ENCODE data around the gene HDAC4. TPM values are rescaled to one million over a fixed set of nuclear protein-coding genes. Genes with fewer than 3 reads are reported as not detected.

The HDAC4 gene
- total RNA-seq, 2 experiments from 2014 or later = 30.0 to 35.8 TPM

GRCh38 chr2:239143858-239144712 is 256.7 kb downstream of the HDAC4 start:
- peak overlapping the region; percentile 18 for H3K27ac Mint-ChIP-seq
- peaks cover 7% of the 10 kb centered on the region for H3K4me1 Mint-ChIP-seq (ENCODE audit: low read depth)
- intact Hi-C loops (cut with micrococcal nuclease) = loop anchor here (2.0 to 10.0 kb wide), 2 partner anchors 121 to 251 kb away; no protein-coding TSS in a partner anchor
- CTCF ChIA-PET = interaction anchor here (0.7 to 1.6 kb wide), 12 partner anchors 26 to 240 kb away, joined by 3 to 5 read pairs (median 4); no protein-coding TSS in a partner anchor
- peak; percentile 37 for DNase-seq
- no peak overlapping the region for H3K4me3 Mint-ChIP-seq
- H3K9me3 Mint-ChIP-seq = no peaks in the 10 kb centered on the region
- H3K27me3 Mint-ChIP-seq = no peaks in the 10 kb centered on the region
- H3K36me3 Mint-ChIP-seq = peaks cover 35% of the 10 kb centered on the region
- POLR2A ChIA-PET = no interaction called here

- H3K4me3 Mint-ChIP-seq = no peak overlapping the region
- no peak overlapping the region for H3K27ac Mint-ChIP-seq
- POLR2A ChIA-PET = no interaction called here
- peaks cover 32% of the 10 kb centered on the region for H3K36me3 Mint-ChIP-seq
- H3K27me3 Mint-ChIP-seq = no peaks in the 10 kb centered on the region
- no peaks in the 10 kb centered on the region for H3K9me3 Mint-ChIP-seq
- peaks cover 7% of the 10 kb centered on the region for H3K4me1 Mint-ChIP-seq (ENCODE audit: low read depth)
- intact Hi-C loops (cut with micrococcal nuclease) = loop anchor here (10.0 kb wide), 1 partner anchor 252 kb away; no protein-coding TSS in a partner anchor
- DNase-seq = peak; percentile 26
- CTCF ChIA-PET = interaction anchor here (0.8 to 1.5 kb wide), 2 partner anchors 238 to 241 kb away, joined by 4 read pairs; no protein-coding TSS in a partner anchor
These were observed 258.0 kb downstream of the HDAC4 start for GRCh38 chr2:239142806-239143205.

- ChIA-PET POLR2A (no interaction called here), CTCF (interaction anchor here (1.5 kb wide), 1 partner anchor 239 kb away, joined by 4 read pairs; no protein-coding TSS in a partner anchor)
- Mint-ChIP-seq H3K27me3 (no peaks in the 10 kb centered on the region), H3K4me3 (no peak overlapping the region), H3K27ac (no peak overlapping the region), H3K4me1 (ENCODE audit: low read depth) (peaks cover 7% of the 10 kb centered on the region), H3K9me3 (no peaks in the 10 kb centered on the region), H3K36me3 (peaks cover 30% of the 10 kb centered on the region)
- DNase-seq = no peak
- intact Hi-C loops (cut with micrococcal nuclease) = loop anchor here (10.0 kb wide), 1 partner anchor 253 kb away; no protein-coding TSS in a partner anchor
These were observed 258.5 kb downstream of the HDAC4 start for GRCh38 chr2:239142296-239142695.

GRCh38 chr2:239141021-239141760 is 259.6 kb downstream of the HDAC4 start:
- Mint-ChIP-seq H3K36me3 (peaks cover 36% of the 10 kb centered on the region), H3K9me3 (peaks cover 3% of the 10 kb centered on the region), H3K4me3 (no peak overlapping the region), H3K4me1 (ENCODE audit: low read depth) (peaks cover 5% of the 10 kb centered on the region), H3K27me3 (no peaks in the 10 kb centered on the region), H3K27ac (no peak overlapping the region)
- ChIA-PET POLR2A (no interaction called here), CTCF (no interaction called here)
- intact Hi-C loops (cut with micrococcal nuclease) = loop anchor here (10.0 kb wide), 1 partner anchor 254 kb away; no protein-coding TSS in a partner anchor
- DNase-seq = no peak

- intact Hi-C loops (cut with micrococcal nuclease) = loop anchor here (10.0 kb wide), 1 partner anchor 254 kb away; no protein-coding TSS in a partner anchor
- CTCF ChIA-PET = no interaction called here
- Mint-ChIP-seq H3K27ac (no peak overlapping the region), H3K4me3 (no peak overlapping the region), H3K27me3 (no peaks in the 10 kb centered on the region), H3K4me1 (ENCODE audit: low read depth) (no peaks in the 10 kb centered on the region), H3K36me3 (peaks cover 42% of the 10 kb centered on the region), H3K9me3 (peaks cover 3% of the 10 kb centered on the region)
- DNase-seq = no peak
- POLR2A ChIA-PET = no interaction called here
These were observed 260.3 kb downstream of the HDAC4 start for GRCh38 chr2:239140346-239141020.

- intact Hi-C loops (cut with micrococcal nuclease) = no loop called here
- ChIA-PET CTCF (no interaction called here), POLR2A (no interaction called here)
- Mint-ChIP-seq H3K36me3 (peaks cover 44% of the 10 kb centered on the region), H3K4me1 (ENCODE audit: low read depth) (no peaks in the 10 kb centered on the region), H3K4me3 (no peak overlapping the region), H3K9me3 (peaks cover 3% of the 10 kb centered on the region), H3K27me3 (no peaks in the 10 kb centered on the region), H3K27ac (no peak overlapping the region)
- DNase-seq = no peak
These were observed 261.3 kb downstream of the HDAC4 start for GRCh38 chr2:239139566-239139965.

GRCh38 chr2:239139101-239139500 is 261.7 kb downstream of the HDAC4 start:
- Mint-ChIP-seq H3K4me3 (no peak overlapping the region), H3K36me3 (peaks cover 47% of the 10 kb centered on the region), H3K4me1 (ENCODE audit: low read depth) (no peaks in the 10 kb centered on the region), H3K27ac (no peak overlapping the region), H3K27me3 (no peaks in the 10 kb centered on the region), H3K9me3 (peaks cover 3% of the 10 kb centered on the region)
- intact Hi-C loops (cut with micrococcal nuclease) = no loop called here
- ChIA-PET POLR2A (no interaction called here), CTCF (no interaction called here)
- DNase-seq = no peak

- Mint-ChIP-seq H3K27ac (no peak overlapping the region), H3K4me1 (ENCODE audit: low read depth) (no peaks in the 10 kb centered on the region), H3K36me3 (peaks cover 51% of the 10 kb centered on the region), H3K27me3 (no peaks in the 10 kb centered on the region), H3K9me3 (peaks cover 3% of the 10 kb centered on the region), H3K4me3 (no peak overlapping the region)
- CTCF ChIA-PET = no interaction called here
- intact Hi-C loops (cut with micrococcal nuclease) = no loop called here
- no peak for DNase-seq
- POLR2A ChIA-PET = no interaction called here
These were observed 262.2 kb downstream of the HDAC4 start for GRCh38 chr2:239138610-239139009.

GRCh38 chr2:239137898-239138283 is 262.9 kb downstream of the HDAC4 start:
- H3K4me1 Mint-ChIP-seq (ENCODE audit: low read depth) = no peaks in the 10 kb centered on the region
- POLR2A ChIA-PET = no interaction called here
- H3K27ac Mint-ChIP-seq = no peak overlapping the region
- no peak for DNase-seq
- H3K36me3 Mint-ChIP-seq = peaks cover 50% of the 10 kb centered on the region
- no peak overlapping the region for H3K4me3 Mint-ChIP-seq
- CTCF ChIA-PET = no interaction called here
- peaks cover 3% of the 10 kb centered on the region for H3K9me3 Mint-ChIP-seq
- intact Hi-C loops (cut with micrococcal nuclease) = no loop called here
- no peaks in the 10 kb centered on the region for H3K27me3 Mint-ChIP-seq

- ChIA-PET CTCF (no interaction called here), POLR2A (no interaction called here)
- Mint-ChIP-seq H3K4me3 (no peak overlapping the region), H3K27me3 (no peaks in the 10 kb centered on the region), H3K36me3 (peaks cover 51% of the 10 kb centered on the region), H3K27ac (no peak overlapping the region), H3K4me1 (ENCODE audit: low read depth) (no peaks in the 10 kb centered on the region), H3K9me3 (peaks cover 3% of the 10 kb centered on the region)
- no peak for DNase-seq
- intact Hi-C loops (cut with micrococcal nuclease) = no loop called here
These were observed 263.5 kb downstream of the HDAC4 start for GRCh38 chr2:239137165-239137897.

GRCh38 chr2:239136762-239137161 is 264.1 kb downstream of the HDAC4 start:
- intact Hi-C loops (cut with micrococcal nuclease) = no loop called here
- Mint-ChIP-seq H3K4me3 (no peak overlapping the region), H3K9me3 (peaks cover 3% of the 10 kb centered on the region), H3K27me3 (no peaks in the 10 kb centered on the region), H3K4me1 (ENCODE audit: low read depth) (no peaks in the 10 kb centered on the region), H3K27ac (no peak overlapping the region), H3K36me3 (peaks cover 52% of the 10 kb centered on the region)
- POLR2A ChIA-PET = no interaction called here
- CTCF ChIA-PET = no interaction called here
- no peak for DNase-seq

Data from activated CD4-positive, alpha-beta memory T cell treated with anti-CD3 and anti-CD28 coated beads for 36 hours (primary cell).